Smooth muscle cell (in vitro differentiated cells): ENCODE measurements around the gene SLC25A47. TPM values are rescaled to one million over a fixed set of nuclear protein-coding genes. Genes with fewer than 3 reads are reported as not detected.
"Not testable (repeated sequence)": the region's sequence is repeated elsewhere in the genome, so short reads cannot be mapped to it uniquely, and the experiment has no call there.

Experiments used
- DNase-seq: peaks from one replicate; lab custom pipeline; 2025; ENCODE audit not compliant: unreplicated experiment; lab: John Stamatoyannopoulos, UW
- H2AFZ ChIP-seq: fragments of 200-600 bp; sonication (generic); 2 replicates; pipeline ENCODE4 v1.6.0; 2016; ENCODE audit warnings: antibody characterized with exemption, low read depth, mild to moderate bottlenecking
- H3F3A ChIP-seq: fragments of 200-600 bp; sonication (generic); 2 replicates; pipeline ENCODE4 v1.6.0; 2017; ENCODE audit warnings: antibody characterized with exemption, low read depth
- H3K27ac ChIP-seq: fragments of 200-600 bp; sonication (generic); 2 replicates; pipeline ENCODE4 v1.5.1; 2016; ENCODE audit warnings: low read depth, mild to moderate bottlenecking
- H3K27me3 ChIP-seq: fragments of 200-600 bp; sonication (generic); 2 replicates; pipeline ENCODE4 v1.6.1; 2016; ENCODE audit warnings: low read depth, mild to moderate bottlenecking
- H3K36me3 ChIP-seq: fragments of 200-600 bp; sonication (generic); 2 replicates; pipeline ENCODE4 v1.5.1; 2016; ENCODE audit warnings: low read depth
- H3K4me1 ChIP-seq: fragments of 200-600 bp; sonication (generic); 2 replicates; pipeline ENCODE4 v1.5.1; 2016; ENCODE audit warnings: low read depth
- H3K4me2 ChIP-seq: fragments of 200-600 bp; sonication (generic); 2 replicates; pipeline ENCODE4 v1.6.0; 2016; ENCODE audit warnings: mild to moderate bottlenecking
- H3K4me3 ChIP-seq: fragments of 200-600 bp; sonication (generic); 2 replicates; pipeline ENCODE4 v1.5.1; 2016; ENCODE audit warnings: mild to moderate bottlenecking
- H3K79me2 ChIP-seq: fragments of 200-600 bp; sonication (generic); 2 replicates; pipeline ENCODE4 v1.6.0; 2016; ENCODE audit warnings: low read depth, mild to moderate bottlenecking
- H3K9ac ChIP-seq: fragments of 200-600 bp; sonication (generic); 2 replicates; pipeline ENCODE4 v1.6.0; 2016; ENCODE audit warnings: low read depth
- H3K9me3 ChIP-seq: fragments of 200-600 bp; sonication (generic); replicated peaks from 2 replicates; pipeline ENCODE4 v1.5.1; 2016; ENCODE audit warnings: low read depth
- H4K20me1 ChIP-seq: fragments of 200-600 bp; sonication (generic); 2 replicates; pipeline ENCODE4 v1.6.0; 2016; ENCODE audit warnings: low read depth
- WGBS: methylation state at CpG from one replicate; pipeline ENCODE4 v1.1.7; 2016; ENCODE audit warnings: low lambda C conversion rate; 5-methylcytosine and 5-hydroxymethylcytosine counted together
- polyA plus RNA-seq: library from polyadenylated mRNA; unstranded; fragments of >200 nt; fragmentation: Nextera tagmentation; extraction: Ambion mirVana; gene quantifications from 2 replicates; pipeline ENCODE4 v1.2.1, GENCODE V29; 2016
- total RNA-seq: library from RNA; depleted of rRNA; stranded (reverse); fragments of >200 nt; gene quantifications from 2 replicates; pipeline ENCODE4 v1.2.3, GENCODE V29; 2014
- TF ChIP-seq, protein P1 (sequence below): fragments of 200-600 bp; sonication (generic); IDR thresholded peaks from 2 replicates; pipeline ENCODE4 v1.5.1; 2017; ENCODE audit warnings: borderline replicate concordance, mild to moderate bottlenecking, antibody characterized with exemption; ENCODE audit not compliant: insufficient read depth, poor library complexity, severe bottlenecking

Gene SLC25A47
- total and polyA plus RNA-seq, 2 experiments from 2014 or later = not detected

DNA sequence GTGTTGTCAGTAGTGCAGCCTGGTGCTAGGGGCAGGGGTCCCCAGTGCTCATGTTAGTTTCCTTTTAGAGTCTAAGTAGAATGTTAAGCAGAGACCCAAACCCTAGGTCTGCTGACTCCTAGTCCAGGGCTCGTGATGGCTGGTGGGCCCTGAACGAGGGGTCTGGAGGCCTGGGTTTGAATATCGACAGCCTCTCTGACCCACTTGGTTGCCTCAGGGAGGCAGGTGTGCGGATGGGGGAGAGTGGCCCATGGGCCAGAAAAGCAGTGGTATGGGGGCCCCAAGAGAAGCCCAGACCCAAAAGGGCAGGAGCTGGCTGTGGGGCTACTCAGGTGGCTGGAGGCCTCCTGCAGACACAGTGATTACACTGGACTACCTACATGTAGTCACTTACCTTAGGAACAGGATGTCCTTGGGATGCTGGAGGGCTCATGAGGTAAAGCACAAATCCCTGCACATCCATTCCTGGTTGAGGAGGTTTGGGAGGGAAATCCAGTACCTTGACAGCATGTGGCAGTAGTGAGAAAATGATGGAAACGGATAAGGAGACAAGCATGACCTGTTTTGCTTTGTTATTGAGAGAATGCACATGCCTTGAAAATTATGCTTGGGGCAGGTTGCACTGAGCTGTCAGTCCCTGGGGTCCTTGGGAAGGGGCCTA is 15.2 kb upstream of the SLC25A47 start:
- TF ChIP-seq, protein P1, sequence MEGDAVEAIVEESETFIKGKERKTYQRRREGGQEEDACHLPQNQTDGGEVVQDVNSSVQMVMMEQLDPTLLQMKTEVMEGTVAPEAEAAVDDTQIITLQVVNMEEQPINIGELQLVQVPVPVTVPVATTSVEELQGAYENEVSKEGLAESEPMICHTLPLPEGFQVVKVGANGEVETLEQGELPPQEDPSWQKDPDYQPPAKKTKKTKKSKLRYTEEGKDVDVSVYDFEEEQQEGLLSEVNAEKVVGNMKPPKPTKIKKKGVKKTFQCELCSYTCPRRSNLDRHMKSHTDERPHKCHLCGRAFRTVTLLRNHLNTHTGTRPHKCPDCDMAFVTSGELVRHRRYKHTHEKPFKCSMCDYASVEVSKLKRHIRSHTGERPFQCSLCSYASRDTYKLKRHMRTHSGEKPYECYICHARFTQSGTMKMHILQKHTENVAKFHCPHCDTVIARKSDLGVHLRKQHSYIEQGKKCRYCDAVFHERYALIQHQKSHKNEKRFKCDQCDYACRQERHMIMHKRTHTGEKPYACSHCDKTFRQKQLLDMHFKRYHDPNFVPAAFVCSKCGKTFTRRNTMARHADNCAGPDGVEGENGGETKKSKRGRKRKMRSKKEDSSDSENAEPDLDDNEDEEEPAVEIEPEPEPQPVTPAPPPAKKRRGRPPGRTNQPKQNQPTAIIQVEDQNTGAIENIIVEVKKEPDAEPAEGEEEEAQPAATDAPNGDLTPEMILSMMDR = no peak

DNA sequence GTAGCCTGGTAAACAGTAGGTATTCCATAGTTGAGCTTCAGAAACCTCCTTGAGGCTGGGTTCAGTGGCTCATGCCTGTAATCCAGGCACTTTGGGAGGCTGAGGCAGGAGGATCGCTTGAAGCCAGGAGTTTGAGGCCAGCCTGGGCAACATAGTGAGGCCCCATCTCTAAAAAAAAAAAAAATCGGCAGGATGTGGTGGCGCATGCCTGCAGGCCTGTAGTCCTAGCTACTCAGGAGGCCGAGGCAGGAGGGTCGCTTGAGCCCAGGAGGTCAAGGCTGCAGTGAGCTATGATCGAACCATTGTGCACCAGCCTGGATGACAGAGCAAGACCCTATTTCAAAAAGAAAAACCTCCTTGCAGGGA is 14.7 kb upstream of the SLC25A47 start:
- H3F3A ChIP-seq, H3K36me3 ChIP-seq, H3K27ac ChIP-seq, H3K9me3 ChIP-seq, H3K4me2 ChIP-seq, DNase-seq, H3K27me3 ChIP-seq, H3K4me3 ChIP-seq, H3K9ac ChIP-seq, H2AFZ ChIP-seq, H3K79me2 ChIP-seq: not testable (repeated sequence)
- Histone ChIP-seq H4K20me1 (peaks cover 25% of the 10 kb centered on the region), H3K4me1 (peaks cover 14% of the 10 kb centered on the region)
- WGBS = 95% methylated on average over 6 of the region's 6 CpGs

More for the DNA sequence above, 15.2 kb upstream of the SLC25A47 start:
- Histone ChIP-seq H3K4me3 (peak overlapping the region; percentile 90), H3K27me3 (no peaks in the 10 kb centered on the region), H4K20me1 (peaks cover 30% of the 10 kb centered on the region), H3K9me3 (no peaks in the 10 kb centered on the region), H3K4me2 (peak overlapping the region; percentile 94), H3K27ac (no peak overlapping the region), H3K79me2 (no peaks in the 10 kb centered on the region), H3F3A (no peaks in the 10 kb centered on the region), H3K36me3 (no peaks in the 10 kb centered on the region), H2AFZ (no peak overlapping the region), H3K4me1 (peaks cover 14% of the 10 kb centered on the region), H3K9ac (no peak overlapping the region)
- no peak for DNase-seq
- 95% methylated on average over 5 of the region's 5 CpGs for WGBS

DNA sequence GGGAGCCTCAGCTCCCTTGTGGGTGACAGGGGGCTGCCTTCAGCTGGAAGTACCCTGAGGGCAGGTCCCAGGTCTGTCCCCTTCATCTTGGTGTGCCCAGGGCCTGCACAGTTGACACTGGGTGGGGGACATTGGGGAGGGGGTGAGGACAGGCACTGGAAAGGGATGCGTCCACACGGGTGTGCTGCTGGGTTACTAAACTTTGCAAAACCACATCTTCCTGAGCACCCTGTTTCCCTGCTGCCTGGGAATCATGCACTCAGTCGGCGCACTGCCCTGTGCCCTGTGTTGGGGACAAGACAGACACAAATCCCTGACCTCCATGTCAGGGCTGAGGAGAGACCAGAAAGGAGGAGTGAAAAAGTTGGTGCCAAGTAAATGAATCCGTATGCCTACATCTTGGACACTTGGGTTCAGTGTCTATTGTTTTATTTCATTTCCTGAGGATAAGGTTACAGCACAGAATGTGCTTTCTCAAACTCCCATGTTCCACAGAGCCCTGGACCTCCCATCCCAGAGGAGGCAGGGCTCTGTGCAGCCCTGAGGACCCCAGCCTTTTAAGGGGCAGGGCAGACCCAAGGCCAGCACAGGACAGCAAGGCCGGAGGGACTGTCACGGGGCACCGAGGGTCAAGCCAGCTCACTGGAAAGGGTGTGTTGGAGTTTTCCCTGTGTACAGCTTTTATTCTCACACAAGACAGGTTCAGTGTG is 14.0 kb upstream of the SLC25A47 start:
- no peak for DNase-seq
- Histone ChIP-seq H3K36me3 (no peaks in the 10 kb centered on the region), H3F3A (no peaks in the 10 kb centered on the region), H3K79me2 (no peaks in the 10 kb centered on the region), H3K27ac (no peak overlapping the region), H3K4me3 (no peak overlapping the region), H3K4me2 (no peak overlapping the region), H4K20me1 (peaks cover 17% of the 10 kb centered on the region), H3K9me3 (no peaks in the 10 kb centered on the region), H3K27me3 (no peaks in the 10 kb centered on the region), H3K4me1 (peaks cover 14% of the 10 kb centered on the region), H3K9ac (no peak overlapping the region), H2AFZ (no peak overlapping the region)
- WGBS = 91% methylated on average over 8 of the region's 8 CpGs
- TF ChIP-seq, protein P1 = no peak

DNA sequence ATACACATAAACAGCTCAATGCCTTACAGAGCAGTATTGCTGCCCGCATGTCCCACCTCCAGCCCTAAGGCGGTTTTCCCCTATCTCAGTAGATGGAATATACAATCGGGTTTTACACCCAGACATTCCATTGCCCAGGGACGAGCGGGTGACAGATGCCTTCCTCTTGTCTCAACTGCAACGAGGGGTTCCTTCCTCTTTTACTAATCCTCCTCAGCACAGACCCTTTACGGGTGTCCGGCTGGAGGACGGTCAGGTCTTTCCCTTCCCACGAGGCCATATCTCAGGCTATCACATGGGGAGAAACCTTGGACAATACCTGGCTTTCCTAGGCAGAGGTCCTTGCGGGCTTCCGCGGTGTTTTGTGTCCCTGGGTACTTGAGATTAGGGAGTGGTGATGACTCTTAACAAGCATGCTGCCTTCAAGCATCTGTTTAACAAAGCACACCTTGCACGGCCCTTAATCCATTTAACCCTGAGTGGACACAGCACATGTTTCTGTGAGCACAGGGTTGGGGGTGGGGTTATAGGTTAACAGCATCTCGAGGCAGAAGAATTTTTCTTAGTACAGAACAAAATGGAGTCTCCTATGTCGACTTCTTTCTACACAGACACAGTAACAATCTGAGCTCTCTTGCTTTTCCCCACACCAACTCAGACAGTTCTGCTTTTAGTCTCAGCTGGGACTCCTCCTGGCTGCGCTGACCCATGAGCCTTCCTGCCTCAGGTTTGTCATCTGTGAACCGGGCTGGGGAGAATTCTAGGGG is 10.8 kb upstream of the SLC25A47 start:
- not testable (repeated sequence) for H2AFZ ChIP-seq, DNase-seq, H3K9ac ChIP-seq, H3K79me2 ChIP-seq, H3F3A ChIP-seq, H4K20me1 ChIP-seq, H3K4me2 ChIP-seq, H3K36me3 ChIP-seq, H3K4me3 ChIP-seq, H3K9me3 ChIP-seq, H3K27me3 ChIP-seq, H3K4me1 ChIP-seq, H3K27ac ChIP-seq
- WGBS = 55% methylated on average over 18 of the region's 18 CpGs
